Measurements from ENCODE around the gene DFFB.

Gene DFFB

GRCh38 chr1:3908886-3909517 is 51.7 kb downstream of the DFFB start:
- Histone ChIP-seq H3K79me2 (ENCODE audit: insufficient read depth, low read length) (no peaks in the 10 kb centered on the region), H3K27me3 (ENCODE audit: insufficient read depth, low read length, poor library complexity, severe bottlenecking) (no peaks in the 10 kb centered on the region), H3K9me3 (ENCODE audit: insufficient read depth, low read depth, low read length) (no peaks in the 10 kb centered on the region), H3K36me3 (ENCODE audit: insufficient read depth, low read length) (no peaks in the 10 kb centered on the region), H3K9me2 (replicated peaks; ENCODE audit: low read depth, low read length) (no peaks in the 10 kb centered on the region), H3K4me1 (ENCODE audit: insufficient read depth, low read length, poor library complexity, severe bottlenecking) (peaks cover 13% of the 10 kb centered on the region), H4K20me1 (ENCODE audit: insufficient read depth, low read length, poor library complexity, severe bottlenecking) (no peaks in the 10 kb centered on the region), H3F3A (ENCODE audit: low read depth) (no peaks in the 10 kb centered on the region), H3K9ac (ENCODE audit: low read depth, low read length, poor library complexity, severe bottlenecking) (no peak overlapping the region), H3K4me3 (ENCODE audit: low read length, poor library complexity, severe bottlenecking) (no peak overlapping the region), H3K4me2 (ENCODE audit: low read depth, low read length, poor library complexity, severe bottlenecking) (no peak overlapping the region), H2AFZ (ENCODE audit: low read length) (no peak overlapping the region)
- TF ChIP-seq EZH2phosphoT487 (IDR thresholded peaks at IDR 0.05; ENCODE audit: borderline replicate concordance) (no peak), CTCF (conservative IDR thresholded peaks at IDR 0.05; ENCODE audit: low read length) (no peak)

DNA sequence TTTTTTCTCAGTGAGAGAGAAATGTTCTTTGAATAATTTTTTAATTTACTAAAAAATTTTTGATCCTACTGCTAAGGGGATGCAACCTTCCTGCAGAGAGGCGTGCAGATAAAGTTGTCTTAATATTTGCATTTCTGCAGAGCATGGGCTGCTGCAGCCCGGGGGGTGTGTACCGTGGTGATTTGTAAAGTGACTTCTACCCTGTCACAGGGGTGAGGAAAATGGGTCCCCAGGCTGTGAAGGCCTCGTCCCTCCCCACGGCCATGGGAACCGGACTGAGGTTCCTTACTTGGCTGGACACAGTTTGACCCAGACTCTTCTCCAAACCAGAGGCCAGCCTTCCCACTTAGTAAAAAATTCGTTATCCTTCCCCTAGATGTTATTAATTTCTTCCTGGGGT is 52.3 kb downstream of the DFFB start:
- TF ChIP-seq CTCF (conservative IDR thresholded peaks at IDR 0.05; ENCODE audit: low read length) (no peak), EZH2phosphoT487 (IDR thresholded peaks at IDR 0.05; ENCODE audit: borderline replicate concordance) (no peak)
- Histone ChIP-seq H3K9me3 (ENCODE audit: insufficient read depth, low read depth, low read length) (no peaks in the 10 kb centered on the region), H2AFZ (ENCODE audit: low read length) (no peak overlapping the region), H4K20me1 (ENCODE audit: insufficient read depth, low read length, poor library complexity, severe bottlenecking) (no peaks in the 10 kb centered on the region), H3F3A (ENCODE audit: low read depth) (no peaks in the 10 kb centered on the region), H3K79me2 (ENCODE audit: insufficient read depth, low read length) (no peaks in the 10 kb centered on the region), H3K4me3 (ENCODE audit: low read length, poor library complexity, severe bottlenecking) (no peak overlapping the region), H3K36me3 (ENCODE audit: insufficient read depth, low read length) (no peaks in the 10 kb centered on the region), H3K9me2 (replicated peaks; ENCODE audit: low read depth, low read length) (no peaks in the 10 kb centered on the region), H3K27me3 (ENCODE audit: insufficient read depth, low read length, poor library complexity, severe bottlenecking) (no peaks in the 10 kb centered on the region), H3K4me1 (ENCODE audit: insufficient read depth, low read length, poor library complexity, severe bottlenecking) (peaks cover 7% of the 10 kb centered on the region), H3K4me2 (ENCODE audit: low read depth, low read length, poor library complexity, severe bottlenecking) (no peak overlapping the region), H3K9ac (ENCODE audit: low read depth, low read length, poor library complexity, severe bottlenecking) (no peak overlapping the region)

- H3K9me3 ChIP-seq (ENCODE audit: insufficient read depth, low read depth, low read length), result no peaks in the 10 kb centered on the region
- no peaks in the 10 kb centered on the region for H4K20me1 ChIP-seq (ENCODE audit: insufficient read depth, low read length, poor library complexity, severe bottlenecking)
- no peaks in the 10 kb centered on the region for H3K9me2 ChIP-seq (replicated peaks; ENCODE audit: low read depth, low read length)
- TF ChIP-seq CTCF (conservative IDR thresholded peaks at IDR 0.05; ENCODE audit: low read length), result no peak
- no peak for TF ChIP-seq EZH2phosphoT487 (IDR thresholded peaks at IDR 0.05; ENCODE audit: borderline replicate concordance)
- H3K79me2 ChIP-seq (ENCODE audit: insufficient read depth, low read length), result no peaks in the 10 kb centered on the region
- no peak overlapping the region for H3K9ac ChIP-seq (ENCODE audit: low read depth, low read length, poor library complexity, severe bottlenecking)
- no peaks in the 10 kb centered on the region for H3K36me3 ChIP-seq (ENCODE audit: insufficient read depth, low read length)
- H3K27me3 ChIP-seq (ENCODE audit: insufficient read depth, low read length, poor library complexity, severe bottlenecking), result no peaks in the 10 kb centered on the region
- H3K4me1 ChIP-seq (ENCODE audit: insufficient read depth, low read length, poor library complexity, severe bottlenecking), result peaks cover 7% of the 10 kb centered on the region
- no peak overlapping the region for H3K4me3 ChIP-seq (ENCODE audit: low read length, poor library complexity, severe bottlenecking)
- no peak overlapping the region for H2AFZ ChIP-seq (ENCODE audit: low read length)
- no peaks in the 10 kb centered on the region for H3F3A ChIP-seq (ENCODE audit: low read depth)
- H3K4me2 ChIP-seq (ENCODE audit: low read depth, low read length, poor library complexity, severe bottlenecking), result no peak overlapping the region
These were observed 52.9 kb downstream of the DFFB start for GRCh38 chr1:3910049-3910731.
